WTC11 (cell line): ENCODE data around the gene FOXJ1. TPM values are rescaled to one million over a fixed set of nuclear protein-coding genes. Genes with fewer than 3 reads are reported as not detected.

Experiments
- ATAC-seq: fragments of 200-7000 bp; cut with Tn5 transposase; 2 replicates; pipeline ENCODE4 v1.10.0; 2021; ENCODE audit warnings: mild to moderate bottlenecking, moderate library complexity
- CTCF ChIA-PET: fragments of 300-600 bp; sonication (Branson Sonifier 250); formaldehyde crosslinking; loops from one replicate; lab custom pipeline; 2021; ENCODE audit warnings: antibody characterized with exemption; lab: Charles Lee
- POLR2A ChIA-PET: fragments of 350-600 bp; sonication (Branson Sonifier 250); formaldehyde crosslinking; loops from one replicate; lab custom pipeline; 2021; ENCODE audit warnings: antibody characterized with exemption; lab: Charles Lee
- DNase-seq: peaks from one replicate; pipeline ENCODE4 v3.0.0; 2021; ENCODE audit warnings: low spot score
- H3K27ac Mint-ChIP-seq: 2 replicates; pipeline ENCODE4 v1.8.0; 2021; ENCODE audit warnings: mixed read lengths
- H3K27me3 Mint-ChIP-seq: 2 replicates; pipeline ENCODE4 v1.8.0; 2021; ENCODE audit warnings: low read depth, mild to moderate bottlenecking, moderate library complexity, mixed read lengths
- H3K36me3 Mint-ChIP-seq: 2 replicates; pipeline ENCODE4 v1.8.0; 2021; ENCODE audit warnings: mixed read lengths
- H3K4me1 Mint-ChIP-seq: 2 replicates; pipeline ENCODE4 v1.8.0; 2022; ENCODE audit warnings: mixed read lengths
- H3K4me3 Mint-ChIP-seq: 2 replicates; pipeline ENCODE4 v1.8.0; 2021; ENCODE audit warnings: mild to moderate bottlenecking, moderate library complexity, mixed read lengths
- H3K9me3 Mint-ChIP-seq: 2 replicates; pipeline ENCODE4 v1.8.0; 2021; ENCODE audit warnings: mixed read lengths
- ATF1 ChIP-seq: sonication (generic); formaldehyde crosslinking; IDR thresholded peaks from 2 replicates; pipeline ENCODE4 v1.8.1; 2023; ENCODE audit warnings: mild to moderate bottlenecking, moderate library complexity, missing genetic modification reagents
- ATF3 ChIP-seq: sonication (generic); formaldehyde crosslinking; conservative IDR thresholded peaks from 2 replicates; pipeline ENCODE4 v1.8.1; 2022; ENCODE audit warnings: mild to moderate bottlenecking, missing genetic modification reagents
- ELF4 ChIP-seq: sonication (generic); formaldehyde crosslinking; IDR thresholded peaks from 2 replicates; pipeline ENCODE4 v1.8.1; 2022; ENCODE audit warnings: low read depth, mild to moderate bottlenecking, moderate library complexity, missing genetic modification reagents
- ERG ChIP-seq: fragments of 250-450 bp; sonication (Bioruptor Pico); IDR thresholded peaks from 2 replicates; pipeline ENCODE4 v1.8.0; 2021; ENCODE audit warnings: mild to moderate bottlenecking
- ESRRA ChIP-seq: sonication (generic); formaldehyde crosslinking; IDR thresholded peaks from 2 replicates; pipeline ENCODE4 v1.8.1; 2022; ENCODE audit warnings: mild to moderate bottlenecking, missing genetic modification reagents, borderline replicate concordance
- FOXP1 ChIP-seq: sonication (generic); formaldehyde crosslinking; IDR thresholded peaks from 2 replicates; pipeline ENCODE4 v1.8.0; 2022; ENCODE audit warnings: missing genetic modification reagents, mild to moderate bottlenecking, moderate library complexity, borderline replicate concordance
- FOXP4 ChIP-seq: sonication (generic); formaldehyde crosslinking; IDR thresholded peaks from 2 replicates; pipeline ENCODE4 v1.8.0; 2022; ENCODE audit warnings: mild to moderate bottlenecking, missing genetic modification reagents
- GRHL2 ChIP-seq: fragments of 250-450 bp; sonication (Bioruptor Pico); IDR thresholded peaks from 2 replicates; pipeline ENCODE4 v1.8.0; 2022; ENCODE audit warnings: mild to moderate bottlenecking, moderate library complexity; ENCODE audit not compliant: insufficient replicate concordance, severe bottlenecking
- HMGA2 ChIP-seq: fragments of 250-450 bp; sonication (Bioruptor Pico); IDR thresholded peaks from 2 replicates; pipeline ENCODE4 v1.4.0; 2021; ENCODE audit warnings: mild to moderate bottlenecking, moderate library complexity
- IRF1 ChIP-seq: sonication (generic); formaldehyde crosslinking; IDR thresholded peaks from 2 replicates; pipeline ENCODE4 v1.8.0; 2023; ENCODE audit warnings: missing genetic modification reagents
- NR3C1 ChIP-seq: sonication (generic); formaldehyde crosslinking; conservative IDR thresholded peaks from 2 replicates; pipeline ENCODE4 v1.8.1; 2023; ENCODE audit warnings: low read depth, mild to moderate bottlenecking, missing genetic modification reagents
- PRRX2 ChIP-seq: fragments of 250-450 bp; sonication (Bioruptor Pico); IDR thresholded peaks from 2 replicates; pipeline ENCODE4 v1.8.0; 2021; ENCODE audit warnings: mild to moderate bottlenecking
- SMAD3 ChIP-seq: sonication (generic); formaldehyde crosslinking; IDR thresholded peaks from 2 replicates; pipeline ENCODE4 v1.8.0; 2022; ENCODE audit warnings: missing genetic modification reagents, mild to moderate bottlenecking, borderline replicate concordance
- SOX15 ChIP-seq: fragments of 250-450 bp; sonication (Bioruptor Pico); IDR thresholded peaks from 2 replicates; pipeline ENCODE4 v1.9.0; 2021; ENCODE audit warnings: mild to moderate bottlenecking
- TEAD4 ChIP-seq: sonication (generic); formaldehyde crosslinking; IDR thresholded peaks from 2 replicates; pipeline ENCODE4 v1.8.0; 2022; ENCODE audit warnings: mild to moderate bottlenecking, missing genetic modification reagents
- TP53 ChIP-seq: sonication (generic); formaldehyde crosslinking; IDR thresholded peaks from 2 replicates; pipeline ENCODE4 v1.8.1; 2023; ENCODE audit warnings: mild to moderate bottlenecking, missing genetic modification reagents
- ZBTB43 ChIP-seq: sonication (generic); formaldehyde crosslinking; IDR thresholded peaks from 2 replicates; pipeline ENCODE4 v1.8.1; 2023; ENCODE audit warnings: mild to moderate bottlenecking, missing genetic modification reagents
- ZNF532 ChIP-seq: fragments of 250-450 bp; sonication (Bioruptor Pico); IDR thresholded peaks from 2 replicates; pipeline ENCODE4 v1.9.0; 2021; ENCODE audit warnings: mild to moderate bottlenecking, borderline replicate concordance
- ZNF671 ChIP-seq: fragments of 250-450 bp; sonication (Bioruptor Pico); IDR thresholded peaks from 2 replicates; pipeline ENCODE4 v1.8.0; 2021; ENCODE audit warnings: mild to moderate bottlenecking
- total RNA-seq: library from RNA; stranded (reverse); gene quantifications from 3 replicates; pipeline ENCODE4 v1.2.3, GENCODE V29; 2021
- TF ChIP-seq, protein P1 (sequence below): fragments of 250-450 bp; sonication (Bioruptor Pico); IDR thresholded peaks from 2 replicates; pipeline ENCODE4 v1.9.0; 2021; ENCODE audit warnings: moderate library complexity, mild to moderate bottlenecking, inconsistent platforms, borderline replicate concordance
- TF ChIP-seq, protein P2 (sequence below): sonication (generic); formaldehyde crosslinking; IDR thresholded peaks from 2 replicates; pipeline ENCODE4 v1.8.1; 2022; ENCODE audit warnings: mild to moderate bottlenecking, moderate library complexity, missing genetic modification reagents

Gene FOXJ1
- total RNA-seq, 1 experiment from 2014 or later = 11.8 TPM

DNA sequence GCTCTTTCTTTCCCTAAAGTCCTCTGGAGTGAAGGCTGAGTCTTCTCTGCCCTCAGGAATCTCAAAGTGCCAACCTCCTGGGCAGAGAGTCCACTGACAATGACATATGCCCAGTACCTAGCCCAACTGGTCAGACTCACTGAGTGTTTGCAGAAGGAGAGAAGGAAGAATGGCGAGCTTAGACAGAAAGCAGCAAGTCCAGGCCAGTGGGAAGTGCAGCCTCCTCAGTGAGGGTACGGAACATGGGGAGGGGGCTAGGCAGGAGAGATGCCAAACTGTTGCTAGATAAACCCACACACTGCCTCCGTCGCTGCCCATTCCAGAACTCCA, 38.1 kb downstream of the FOXJ1 start:
- no peaks in the 10 kb centered on the region for H3K9me3 Mint-ChIP-seq
- no peak for DNase-seq
- POLR2A ChIA-PET = interaction anchor here (1.0 kb wide), 1 partner anchor 27 kb away, joined by 3 read pairs; no protein-coding TSS in a partner anchor
- peaks cover 28% of the 10 kb centered on the region for H3K4me1 Mint-ChIP-seq
- no peak for TF ChIP-seq PRRX2 (CRISPR knock-in tag)
- TF ChIP-seq TP53 (CRISPR knock-in tag) = no peak
- no peak for TF ChIP-seq ERG
- TF ChIP-seq SMAD3 (CRISPR knock-in tag) = no peak
- no peak for TF ChIP-seq GRHL2 (CRISPR knock-in tag)
- TF ChIP-seq NR3C1 = no peak
- no peak for TF ChIP-seq SOX15 (CRISPR knock-in tag)
- TF ChIP-seq, protein P1, sequence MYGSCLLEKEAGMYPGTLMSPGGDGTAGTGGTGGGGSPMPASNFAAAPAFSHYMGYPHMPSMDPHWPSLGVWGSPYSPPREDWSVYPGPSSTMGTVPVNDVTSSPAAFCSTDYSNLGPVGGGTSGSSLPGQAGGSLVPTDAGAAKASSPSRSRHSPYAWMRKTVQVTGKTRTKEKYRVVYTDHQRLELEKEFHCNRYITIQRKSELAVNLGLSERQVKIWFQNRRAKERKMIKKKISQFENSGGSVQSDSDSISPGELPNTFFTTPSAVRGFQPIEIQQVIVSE (CRISPR knock-in tag) = no peak
- TF ChIP-seq HMGA2 (CRISPR knock-in tag) = no peak
- 0 out of 2 replicates have a peak, but pooled peaks have one; percentile 23 for TF ChIP-seq ZBTB43 (CRISPR knock-in tag)
- no peak for TF ChIP-seq ATF1
- no peak for TF ChIP-seq IRF1 (CRISPR knock-in tag)
- TF ChIP-seq TEAD4 (CRISPR knock-in tag) = no peak
- 0 out of 2 replicates have a peak, but pooled peaks have one; percentile 30 for TF ChIP-seq ATF3 (CRISPR knock-in tag)
- TF ChIP-seq ELF4 (CRISPR knock-in tag) = no peak
- no peak for TF ChIP-seq ESRRA
- TF ChIP-seq, all 79 proteins: peak for 2
- no peak for ATAC-seq
- CTCF ChIA-PET = interaction anchor here (0.7 to 3.0 kb wide), 7 partner anchors 22 to 176 kb away, joined by 3 to 19 read pairs (median 3); no protein-coding TSS in a partner anchor
- H3K36me3 Mint-ChIP-seq = peaks cover 33% of the 10 kb centered on the region
- peak overlapping the region; percentile 88 for H3K4me3 Mint-ChIP-seq
- H3K27ac Mint-ChIP-seq = peak overlapping the region; percentile 62; the same call in 1 of the 2 replicates
- no peaks in the 10 kb centered on the region; the same call in 1 of the 2 replicates for H3K27me3 Mint-ChIP-seq

GRCh38 chr17:76097716-76098295, 43.2 kb downstream of the FOXJ1 start:
- ChIA-PET POLR2A (no interaction called here), CTCF (no interaction called here)
- Mint-ChIP-seq H3K9me3 (no peaks in the 10 kb centered on the region), H3K27ac (no peak overlapping the region), H3K27me3 (no peaks in the 10 kb centered on the region), H3K4me1 (peaks cover 3% of the 10 kb centered on the region), H3K36me3 (peaks cover 67% of the 10 kb centered on the region), H3K4me3 (no peak overlapping the region)
- ATAC-seq = no peak
- DNase-seq = no peak
- no peak for TF ChIP-seq ZNF671
- no peak for TF ChIP-seq FOXP4
- TF ChIP-seq, protein P2, sequence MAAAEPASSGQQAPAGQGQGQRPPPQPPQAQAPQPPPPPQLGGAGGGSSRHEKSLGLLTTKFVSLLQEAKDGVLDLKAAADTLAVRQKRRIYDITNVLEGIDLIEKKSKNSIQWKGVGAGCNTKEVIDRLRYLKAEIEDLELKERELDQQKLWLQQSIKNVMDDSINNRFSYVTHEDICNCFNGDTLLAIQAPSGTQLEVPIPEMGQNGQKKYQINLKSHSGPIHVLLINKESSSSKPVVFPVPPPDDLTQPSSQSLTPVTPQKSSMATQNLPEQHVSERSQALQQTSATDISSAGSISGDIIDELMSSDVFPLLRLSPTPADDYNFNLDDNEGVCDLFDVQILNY (CRISPR knock-in tag) = no peak
- no peak for TF ChIP-seq ZBTB43 (CRISPR knock-in tag)
- no peak for TF ChIP-seq ATF1
- TF ChIP-seq FOXP1 = no peak
- TF ChIP-seq ZNF532 (CRISPR knock-in tag) = no peak
